ENCODE measurements around the gene FGFR3.

The FGFR3 gene

GRCh38 chr4:1756893-1757779, 36.0 kb upstream of the FGFR3 start:
- no peak for DNase-seq

- DNase-seq: no peak
Measured at GRCh38 chr4:1757836-1758235, 35.3 kb upstream of the FGFR3 start.

GRCh38 chr4:1758306-1759121, 34.6 kb upstream of the FGFR3 start:
- DNase-seq: no peak

GRCh38 chr4:1759170-1759817, 33.8 kb upstream of the FGFR3 start:
- no peak for DNase-seq

GRCh38 chr4:1759818-1760223, 33.3 kb upstream of the FGFR3 start:
- no peak for DNase-seq

GRCh38 chr4:1760521-1761071, 32.5 kb upstream of the FGFR3 start:
- DNase-seq: no peak

GRCh38 chr4:1761130-1761689, 31.9 kb upstream of the FGFR3 start:
- DNase-seq: no peak

- DNase-seq: no peak
Measured at GRCh38 chr4:1762264-1763010, 30.7 kb upstream of the FGFR3 start.

- DNase-seq: no peak
Measured at GRCh38 chr4:1763070-1763549, 30.0 kb upstream of the FGFR3 start.

GRCh38 chr4:1763550-1764080, 29.5 kb upstream of the FGFR3 start:
- DNase-seq: no peak

- no peak for DNase-seq
Measured at GRCh38 chr4:1764670-1765069, 28.4 kb upstream of the FGFR3 start.

GRCh38 chr4:1765409-1766072, 27.6 kb upstream of the FGFR3 start:
- no peak for DNase-seq

GRCh38 chr4:1766106-1767060, 26.7 kb upstream of the FGFR3 start:
- no peak for DNase-seq

- no peak for DNase-seq
Measured at GRCh38 chr4:1767061-1767769, 25.9 kb upstream of the FGFR3 start.

GRCh38 chr4:1767770-1768366, 25.2 kb upstream of the FGFR3 start:
- no peak for DNase-seq

- no peak for DNase-seq
Measured at GRCh38 chr4:1768367-1769034, 24.6 kb upstream of the FGFR3 start.

GRCh38 chr4:1769692-1770091, 23.4 kb upstream of the FGFR3 start:
- DNase-seq: no peak

- DNase-seq: no peak
Measured at GRCh38 chr4:1770245-1770644, 22.8 kb upstream of the FGFR3 start.
